BLaER1 (cell line): Measurements from ENCODE around the gene DEFB123.
"Not testable (repeated sequence)": the region's sequence is repeated elsewhere in the genome, so short reads cannot be mapped to it uniquely, and the experiment has no call there.

Source experiments
- H3K27ac ChIP-seq: shearing (Covaris generic); formaldehyde crosslinking; 2 replicates; pipeline ENCODE4 v1.8.1; 2022
- H3K27me3 ChIP-seq: shearing (Covaris generic); formaldehyde crosslinking; 2 replicates; pipeline ENCODE4 v1.8.1; 2022
- H3K36me3 ChIP-seq: shearing (Covaris generic); formaldehyde crosslinking; 2 replicates; pipeline ENCODE4 v1.8.1; 2022
- H3K4me1 ChIP-seq: shearing (Covaris generic); formaldehyde crosslinking; 2 replicates; pipeline ENCODE4 v1.8.1; 2022
- H3K4me2 ChIP-seq: shearing (Covaris generic); formaldehyde crosslinking; 2 replicates; pipeline ENCODE4 v1.8.1; 2022
- H3K4me3 ChIP-seq: shearing (Covaris generic); formaldehyde crosslinking; 2 replicates; pipeline ENCODE4 v1.8.1; 2022
- H3K9ac ChIP-seq: shearing (Covaris generic); formaldehyde crosslinking; 2 replicates; pipeline ENCODE4 v1.8.1; 2022
- H3K9me3 ChIP-seq: shearing (Covaris generic); formaldehyde crosslinking; 2 replicates; pipeline ENCODE4 v1.8.1; 2022
- H4K20me1 ChIP-seq: shearing (Covaris generic); formaldehyde crosslinking; 2 replicates; pipeline ENCODE4 v1.8.1; 2022
- Cebpa-rat ChIP-seq: shearing (Covaris generic); IDR thresholded peaks from 2 replicates; pipeline ENCODE4 v1.8.1; 2022

DEFB123 gene, protein sequence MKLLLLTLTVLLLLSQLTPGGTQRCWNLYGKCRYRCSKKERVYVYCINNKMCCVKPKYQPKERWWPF

DNA sequence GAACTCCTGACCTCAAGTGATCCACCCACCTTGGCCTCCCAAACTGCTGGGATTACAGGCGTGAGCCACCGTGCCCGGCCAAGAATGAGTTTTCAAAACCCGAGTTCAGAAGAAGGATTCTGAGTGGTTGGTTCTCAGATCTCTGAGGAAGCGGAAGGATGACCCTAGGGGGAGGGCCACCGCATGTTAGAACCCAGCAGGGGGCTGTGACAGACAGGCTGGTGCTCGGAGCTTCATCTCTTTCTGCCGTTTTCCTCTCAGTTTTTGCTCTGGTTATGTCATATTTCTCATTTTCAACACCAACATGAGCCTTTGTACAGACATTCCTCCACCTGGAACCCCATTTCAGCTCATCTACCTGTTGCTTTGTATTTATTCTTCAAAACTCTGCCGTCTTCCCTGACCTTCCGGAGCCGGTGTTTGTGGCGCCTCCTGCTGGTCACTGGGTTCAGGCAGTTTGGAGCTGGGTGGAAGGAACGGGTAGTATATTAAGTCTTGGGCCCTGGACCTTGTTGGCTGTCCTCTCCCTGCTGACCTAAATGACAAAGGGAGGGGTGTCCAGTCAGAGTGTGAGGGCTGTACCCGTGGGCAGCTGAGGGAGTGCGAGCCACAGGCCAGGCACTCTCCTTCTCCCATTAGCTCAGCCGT is at the start of gene DEFB123:
Gene DEFB123, plus strand, starts transcription at position 621 of the 648 bp plus-strand sequence. CDS start 67 bp downstream, outside the sequence.
- Histone ChIP-seq H3K9ac (no peak within 1 kb of the TSS), H3K27me3 (no peaks in the 10 kb centered on the region), H3K27ac (no peak within 1 kb of the TSS), H3K4me2 (no peak within 1 kb of the TSS), H4K20me1 (no peaks in the 10 kb centered on the region), H3K4me1 (no peaks in the 10 kb centered on the region), H3K9me3 (no peaks in the 10 kb centered on the region), H3K4me3 (no peak within 1 kb of the TSS), H3K36me3 (no peaks in the 10 kb centered on the region)
- TF ChIP-seq Cebpa-rat, result no peak

DNA sequence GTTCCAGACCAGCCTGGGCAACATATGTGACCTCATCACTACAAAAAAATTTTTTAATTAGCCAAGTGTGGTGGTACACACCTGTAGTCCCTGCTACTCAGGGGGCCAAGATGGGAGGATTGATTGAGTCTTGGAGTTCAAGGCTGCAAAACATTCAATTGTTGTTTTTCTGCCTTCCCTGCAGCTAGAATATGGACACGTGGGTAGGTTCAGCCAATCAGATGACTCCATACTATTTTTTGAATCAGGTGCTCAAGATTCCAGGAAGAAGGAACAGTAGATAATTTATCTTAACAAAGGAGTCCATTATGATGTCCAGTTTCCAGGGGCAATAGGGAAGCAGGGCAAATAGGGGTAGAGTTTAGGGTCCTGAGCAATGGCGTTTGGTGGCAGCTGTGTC is 47.6 kb upstream of the DEFB123 start:
- Histone ChIP-seq H3K4me3 (no peak overlapping the region), H3K27ac (no peak overlapping the region)

DNA sequence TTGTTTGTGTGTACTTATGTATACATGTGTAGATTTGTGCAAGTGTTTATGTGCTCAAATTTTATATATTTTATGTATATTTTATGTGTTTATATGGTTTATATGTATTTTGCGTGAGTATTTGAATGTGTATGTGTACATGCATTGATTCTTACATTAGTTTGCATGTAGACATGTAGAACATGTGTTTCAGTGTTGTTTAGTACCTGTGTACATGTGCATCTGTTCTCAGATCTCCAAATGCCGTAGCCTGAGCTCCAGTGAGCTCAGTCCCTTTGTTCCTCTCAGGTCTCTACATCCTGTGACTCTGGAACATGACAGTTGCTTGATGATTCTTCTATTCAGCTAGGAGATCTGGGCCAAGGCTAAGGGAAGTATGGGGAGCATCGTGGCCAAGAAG is 45.5 kb upstream of the DEFB123 start:
- Histone ChIP-seq H4K20me1 (no peaks in the 10 kb centered on the region), H3K4me3 (no peak overlapping the region), H3K9me3 (no peaks in the 10 kb centered on the region), H3K27me3 (no peaks in the 10 kb centered on the region), H3K4me1 (no peaks in the 10 kb centered on the region), H3K27ac (no peak overlapping the region), H3K4me2 (no peak overlapping the region), H3K36me3 (no peaks in the 10 kb centered on the region), H3K9ac (no peak overlapping the region)
- TF ChIP-seq Cebpa-rat, result no peak

More for the DNA sequence above, 47.6 kb upstream of the DEFB123 start:
- Histone ChIP-seq H3K27me3 (no peaks in the 10 kb centered on the region), H3K4me2 (no peak overlapping the region), H3K4me1 (no peaks in the 10 kb centered on the region), H3K9ac (no peak overlapping the region), H3K36me3 (no peaks in the 10 kb centered on the region), H4K20me1 (no peaks in the 10 kb centered on the region), H3K9me3 (no peaks in the 10 kb centered on the region)
- TF ChIP-seq Cebpa-rat, result no peak

DNA sequence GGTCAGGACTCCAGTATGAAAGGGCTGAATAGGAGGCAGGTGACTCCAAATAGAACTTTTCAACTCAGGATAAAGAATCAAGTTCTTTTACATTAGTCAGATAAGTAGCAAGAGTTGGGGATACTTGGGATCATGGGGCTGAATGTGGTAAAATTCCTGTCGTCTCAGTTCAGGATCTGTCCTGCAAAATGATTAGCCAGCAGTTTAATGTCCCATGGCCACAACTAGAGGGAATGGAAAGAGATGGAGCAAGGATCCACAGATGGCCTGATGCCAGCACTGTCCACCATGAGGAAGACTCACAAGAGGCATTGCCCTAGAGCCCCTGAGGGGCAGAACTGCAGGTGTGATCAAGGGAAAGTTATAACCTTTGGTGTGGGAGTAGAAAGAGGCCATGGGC is 36.5 kb upstream of the DEFB123 start:
- Histone ChIP-seq H3K4me2 (no peak overlapping the region), H3K4me1 (no peaks in the 10 kb centered on the region), H3K4me3 (no peak overlapping the region), H4K20me1 (no peaks in the 10 kb centered on the region), H3K9me3 (no peaks in the 10 kb centered on the region), H3K27ac (no peak overlapping the region), H3K36me3 (no peaks in the 10 kb centered on the region), H3K9ac (no peak overlapping the region), H3K27me3 (no peaks in the 10 kb centered on the region)
- no peak for TF ChIP-seq Cebpa-rat

DNA sequence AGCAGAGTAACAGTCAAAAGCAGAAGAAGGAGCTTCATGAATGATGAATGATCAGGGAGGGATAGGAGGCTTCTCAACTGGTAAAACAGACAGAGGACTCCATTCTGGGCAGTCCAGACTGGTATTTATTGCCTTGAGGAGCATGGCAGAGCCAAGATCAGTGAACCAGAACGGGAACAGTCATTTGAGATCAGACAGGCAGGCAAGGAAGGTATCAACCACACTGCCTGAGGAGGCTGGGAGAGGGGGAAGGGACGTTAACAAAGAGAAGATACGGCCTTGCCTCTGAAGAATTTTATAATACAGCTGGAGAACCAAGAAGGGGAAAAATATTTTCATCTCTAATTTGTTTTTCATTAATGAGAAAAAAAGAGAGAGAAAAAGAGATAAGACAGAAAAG is 34.3 kb upstream of the DEFB123 start, which contains the start of gene DEFB121:
Gene DEFB121, minus strand, starts transcription at position 101 of the 400 bp plus-strand sequence. Its CDS starts 63 bp downstream, at position 38.
- Histone ChIP-seq H3K4me3 (no peak within 1 kb of the TSS), H3K27me3 (no peaks in the 10 kb centered on the region), H3K36me3 (no peaks in the 10 kb centered on the region), H4K20me1 (no peaks in the 10 kb centered on the region), H3K9ac (no peak within 1 kb of the TSS), H3K4me1 (no peaks in the 10 kb centered on the region), H3K9me3 (0 out of 2 replicates have a peak, but pooled peaks cover 5% of the 10 kb centered on the region), H3K27ac (no peak within 1 kb of the TSS), H3K4me2 (no peak within 1 kb of the TSS)
- no peak for TF ChIP-seq Cebpa-rat

DNA sequence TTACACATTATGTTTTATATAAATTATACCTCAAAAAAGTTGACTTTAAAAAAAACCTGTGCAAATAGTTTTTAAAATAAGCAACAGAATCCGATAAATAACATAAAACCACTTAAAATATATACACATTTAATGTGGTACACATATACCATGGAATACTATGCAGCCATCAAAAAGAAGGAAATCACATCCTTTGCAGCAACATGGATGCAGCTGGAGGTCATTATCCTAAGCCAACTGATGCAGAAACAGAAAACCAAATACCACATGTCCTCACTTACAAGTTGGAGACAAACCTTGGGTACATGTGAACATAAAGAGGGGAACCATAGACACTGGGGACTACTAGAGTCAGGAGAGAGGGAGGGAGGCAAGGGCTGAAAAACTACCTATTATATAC is 30.4 kb upstream of the DEFB123 start:
- H3K27me3 ChIP-seq, result no peaks in the 10 kb centered on the region
- TF ChIP-seq Cebpa-rat, result no peak
- no peak overlapping the region for H3K9ac ChIP-seq
- no peaks in the 10 kb centered on the region for H3K36me3 ChIP-seq
- H3K4me3 ChIP-seq, result no peak overlapping the region
- H4K20me1 ChIP-seq, result no peaks in the 10 kb centered on the region
- H3K27ac ChIP-seq, result no peak overlapping the region
- H3K9me3 ChIP-seq, result 0 out of 2 replicates have a peak, but pooled peaks cover 5% of the 10 kb centered on the region
- H3K4me1 ChIP-seq, result no peaks in the 10 kb centered on the region
- no peak overlapping the region for H3K4me2 ChIP-seq

DNA sequence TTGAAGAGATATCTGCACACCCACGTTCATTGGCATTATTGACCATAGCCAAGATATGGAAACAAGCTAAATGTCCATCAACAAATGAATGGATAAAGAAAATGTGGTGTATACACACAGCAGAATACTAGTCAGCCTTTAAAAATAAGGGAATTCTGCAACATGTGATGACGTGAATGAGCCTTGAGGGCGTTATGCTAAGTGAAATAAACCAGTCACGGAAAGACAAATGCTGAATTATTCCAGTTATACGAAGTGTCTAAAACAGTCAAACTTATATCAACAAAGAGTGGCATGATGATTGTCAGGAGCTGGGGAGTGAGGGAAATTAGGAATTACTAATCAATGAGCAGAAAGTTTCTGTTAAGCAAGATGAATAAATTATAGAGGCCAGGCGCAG is 26.1 kb upstream of the DEFB123 start:
- H3K36me3 ChIP-seq, result no peaks in the 10 kb centered on the region
- H3K9ac ChIP-seq, result no peak overlapping the region
- H3K9me3 ChIP-seq, result 0 out of 2 replicates have a peak, but pooled peaks cover 4% of the 10 kb centered on the region
- no peak for TF ChIP-seq Cebpa-rat
- no peak overlapping the region for H3K4me2 ChIP-seq
- H3K27ac ChIP-seq, result no peak overlapping the region
- H3K4me1 ChIP-seq, result no peaks in the 10 kb centered on the region
- no peaks in the 10 kb centered on the region for H4K20me1 ChIP-seq
- H3K4me3 ChIP-seq, result no peak overlapping the region
- H3K27me3 ChIP-seq, result no peaks in the 10 kb centered on the region

DNA sequence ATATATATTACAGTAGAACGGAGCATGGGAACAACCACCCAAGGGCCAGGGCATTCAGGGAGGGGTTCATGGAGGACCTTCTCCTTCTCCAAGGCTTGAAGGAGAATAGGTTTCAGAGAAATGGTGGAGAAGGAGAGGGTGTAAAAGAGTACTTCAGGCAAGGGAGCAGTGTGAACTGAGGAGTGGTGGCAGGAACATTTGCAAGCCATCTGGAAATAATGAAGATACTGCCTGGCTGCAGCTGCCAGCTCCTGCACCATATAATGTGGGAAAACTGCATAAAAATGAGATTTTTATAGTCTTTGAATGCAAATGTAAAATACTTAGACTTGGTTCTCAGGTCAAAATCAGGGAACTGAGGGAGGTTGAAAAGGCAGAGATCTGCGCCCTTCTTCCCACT is 24.8 kb upstream of the DEFB123 start:
- Histone ChIP-seq H3K4me1 (no peaks in the 10 kb centered on the region), H4K20me1 (no peaks in the 10 kb centered on the region), H3K27me3 (no peaks in the 10 kb centered on the region), H3K4me3 (no peak overlapping the region), H3K4me2 (no peak overlapping the region), H3K9me3 (no peaks in the 10 kb centered on the region), H3K36me3 (no peaks in the 10 kb centered on the region), H3K9ac (no peak overlapping the region), H3K27ac (no peak overlapping the region)
- TF ChIP-seq Cebpa-rat, result no peak

DNA sequence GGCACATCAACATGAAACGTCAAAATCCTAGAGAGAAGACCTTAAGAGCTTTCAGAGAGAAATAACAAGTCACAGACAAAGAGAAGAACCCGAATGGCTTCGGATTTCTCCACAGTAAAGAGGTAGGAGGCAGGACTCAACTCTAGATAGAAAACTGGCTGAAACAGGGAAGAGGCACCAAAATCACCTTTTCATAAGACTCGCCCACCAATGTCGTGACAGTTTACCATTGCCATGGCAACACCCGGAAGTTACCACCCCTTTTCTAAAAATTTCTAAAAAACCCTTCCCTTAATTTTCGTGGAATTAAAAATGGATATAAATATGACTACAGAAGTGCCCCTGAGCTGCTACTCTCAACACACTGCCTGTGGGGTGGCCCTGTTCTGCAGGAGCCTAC is 22.1 kb upstream of the DEFB123 start:
- H4K20me1 ChIP-seq, result no peaks in the 10 kb centered on the region
- H3K4me3 ChIP-seq, result no peak overlapping the region
- H3K4me2 ChIP-seq, result no peak overlapping the region
- TF ChIP-seq Cebpa-rat, result no peak
- no peak overlapping the region for H3K9ac ChIP-seq
- H3K4me1 ChIP-seq, result no peaks in the 10 kb centered on the region
- no peaks in the 10 kb centered on the region for H3K36me3 ChIP-seq
- H3K27me3 ChIP-seq, result no peaks in the 10 kb centered on the region
- no peaks in the 10 kb centered on the region for H3K9me3 ChIP-seq
- H3K27ac ChIP-seq, result no peak overlapping the region

DNA sequence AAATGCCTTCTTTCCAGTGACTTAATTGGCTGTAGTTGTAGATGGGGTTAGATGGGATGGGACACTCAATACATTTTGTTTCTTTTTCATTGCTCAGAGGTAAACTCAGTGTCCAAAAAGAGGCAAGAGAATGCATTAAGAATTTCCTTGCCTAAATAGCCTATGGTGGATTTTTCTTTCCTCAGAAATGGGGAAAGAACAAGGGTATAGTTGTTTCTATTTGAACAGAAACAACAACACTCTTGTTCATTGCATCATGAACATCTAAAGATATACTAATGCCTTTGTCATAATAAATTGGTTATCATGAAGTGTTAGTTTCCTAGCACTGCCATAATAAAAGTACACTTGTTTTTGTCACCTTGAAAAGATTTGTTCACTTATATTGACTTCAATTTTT is 14.6 kb upstream of the DEFB123 start:
- Histone ChIP-seq H3K27me3 (no peaks in the 10 kb centered on the region), H3K4me3 (no peak overlapping the region), H4K20me1 (no peaks in the 10 kb centered on the region), H3K4me1 (no peaks in the 10 kb centered on the region), H3K36me3 (no peaks in the 10 kb centered on the region), H3K27ac (no peak overlapping the region), H3K9me3 (peaks cover 4% of the 10 kb centered on the region; the same call in 1 of the 2 replicates), H3K4me2 (no peak overlapping the region), H3K9ac (no peak overlapping the region)
- TF ChIP-seq Cebpa-rat, result no peak

DNA sequence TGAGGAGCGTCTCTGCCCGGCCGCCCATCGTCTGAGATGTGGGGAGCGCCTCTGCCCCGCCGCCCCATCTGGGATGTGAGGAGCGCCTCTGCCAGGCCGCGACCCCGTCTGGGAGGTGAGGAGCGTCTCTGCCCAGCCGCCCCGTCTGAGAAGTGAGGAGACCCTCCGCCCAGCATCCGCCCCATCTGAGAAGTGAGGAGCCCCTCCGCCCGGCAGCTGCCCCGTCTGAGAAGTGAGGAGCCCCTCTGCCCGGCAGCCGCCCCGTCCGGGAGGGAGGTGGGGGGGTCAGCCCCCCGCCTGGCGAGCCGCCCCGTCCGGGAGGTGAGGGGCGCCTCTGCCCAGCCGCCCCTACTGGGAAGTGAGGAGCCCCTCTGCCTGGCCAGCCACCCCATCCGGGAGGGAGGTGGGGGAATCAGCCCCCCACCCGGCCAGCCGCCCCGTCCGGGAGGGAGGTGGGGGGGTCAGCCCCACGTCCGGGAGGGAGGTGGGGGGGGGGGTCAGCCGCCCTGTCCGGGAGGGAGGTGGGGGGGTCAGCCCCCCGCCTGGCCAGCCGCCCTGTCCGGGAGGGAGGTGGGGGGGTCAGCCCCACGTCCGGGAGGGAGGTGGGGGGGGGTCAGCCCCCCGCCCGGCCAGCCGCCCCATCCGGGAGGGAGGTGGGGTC is 13.4 kb upstream of the DEFB123 start:
- H3K4me1 ChIP-seq, H3K4me2 ChIP-seq, H3K27me3 ChIP-seq, H3K36me3 ChIP-seq, H3K9me3 ChIP-seq, H3K9ac ChIP-seq, H3K27ac ChIP-seq, H4K20me1 ChIP-seq, H3K4me3 ChIP-seq: not testable (repeated sequence)

DNA sequence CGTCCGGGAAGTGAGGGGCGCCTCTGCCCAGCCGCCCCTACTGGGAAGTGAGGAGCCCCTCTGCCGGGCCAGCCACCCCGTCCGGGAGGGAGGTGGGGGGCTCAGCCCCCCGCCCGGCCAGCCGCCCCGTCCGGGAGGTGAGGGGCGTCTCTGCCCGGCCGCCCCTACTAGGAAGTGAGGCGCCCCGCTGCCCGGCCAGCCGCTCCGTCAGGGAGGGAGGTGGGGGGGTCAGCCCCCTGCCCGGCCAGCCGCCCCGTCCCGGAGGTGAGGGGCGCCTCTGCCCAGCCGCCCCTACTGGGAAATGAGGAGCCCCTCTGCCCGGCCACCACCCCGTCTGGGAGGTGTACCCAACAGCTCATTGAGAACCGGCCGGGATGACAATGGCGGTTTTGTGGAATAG is 12.9 kb upstream of the DEFB123 start:
- H3K27me3 ChIP-seq, H3K4me2 ChIP-seq, H3K9ac ChIP-seq, H3K36me3 ChIP-seq, H3K4me3 ChIP-seq, H3K9me3 ChIP-seq, H4K20me1 ChIP-seq, H3K27ac ChIP-seq, H3K4me1 ChIP-seq: not testable (repeated sequence)
